GM12878 (cell line): Measurements from ENCODE around the gene TPP2. TPM values are rescaled to one million over a fixed set of nuclear protein-coding genes. Genes with fewer than 3 reads are reported as not detected.

Experiments
- ATF3 ChIP-seq: IDR thresholded peaks from 2 replicates; pipeline ENCODE4 v1.6.1; 2011; ENCODE audit warnings: low read depth, mild to moderate bottlenecking, low read length, moderate library complexity, borderline replicate concordance; ENCODE audit errors: extremely low read depth
- CHD2 ChIP-seq: IDR thresholded peaks from 2 replicates; pipeline ENCODE4 v1.6.1; 2011; ENCODE audit warnings: low read depth, low read length, improper control_type of control experiment, borderline replicate concordance
- CUX1 ChIP-seq: IDR thresholded peaks from 2 replicates; pipeline ENCODE4 v1.6.1; 2012; ENCODE audit warnings: improper control_type of control experiment, low read depth, low read length; ENCODE audit not compliant: insufficient replicate concordance
- EP300 ChIP-seq, 2 experiments: fragments of 150-350 bp in 1 of 2; IDR thresholded peaks; 2 replicates each; pipeline ENCODE4 v1.6.1; 2011 to 2012; ENCODE audit warnings: low read depth in 2 of 2, low read length in 2 of 2, borderline replicate concordance in 1 of 2, improper control_type of control experiment in 1 of 2, inconsistent platforms in 1 of 2; ENCODE audit not compliant: control insufficient read depth in 1 of 2
- HCFC1 ChIP-seq: fragments of 150-350 bp; IDR thresholded peaks from 2 replicates; pipeline ENCODE4 v1.6.1; 2014; ENCODE audit warnings: low read length
- MYB ChIP-seq: fragments of 150-350 bp; IDR thresholded peaks from 2 replicates; pipeline ENCODE4 v1.6.1; 2014; ENCODE audit warnings: mild to moderate bottlenecking, low read depth, low read length, borderline replicate concordance
- NKRF ChIP-seq: fragments of 450-650 bp; conservative IDR thresholded peaks from 2 replicates; pipeline ENCODE4 v1.6.1; 2017; ENCODE audit warnings: mild to moderate bottlenecking, moderate library complexity
- REST ChIP-seq: IDR thresholded peaks from 2 replicates; pipeline ENCODE4 v1.6.1; 2012; ENCODE audit warnings: mild to moderate bottlenecking, low read depth, low read length
- RUNX3 ChIP-seq: IDR thresholded peaks from 2 replicates; pipeline ENCODE4 v1.6.1; 2012; ENCODE audit warnings: low read length, inconsistent platforms
- SIX5 ChIP-seq: IDR thresholded peaks from 2 replicates; pipeline ENCODE4 v1.6.1; 2011; ENCODE audit warnings: mild to moderate bottlenecking, low read depth, low read length, moderate library complexity; ENCODE audit not compliant: severe bottlenecking
- SKIL ChIP-seq: fragments of 450-650 bp; IDR thresholded peaks from 2 replicates; pipeline ENCODE4 v1.6.1; 2017; ENCODE audit warnings: mild to moderate bottlenecking, low read depth, inconsistent platforms; ENCODE audit not compliant: poor library complexity, severe bottlenecking
- SMC3 ChIP-seq: IDR thresholded peaks from 2 replicates; pipeline ENCODE4 v1.6.1; 2011; ENCODE audit warnings: low read length, improper control_type of control experiment, borderline replicate concordance
- STAT3 ChIP-seq: IDR thresholded peaks from 2 replicates; pipeline ENCODE4 v1.6.1; 2011; ENCODE audit warnings: low read depth, low read length, improper control_type of control experiment
- ZNF622 ChIP-seq: fragments of 450-650 bp; IDR thresholded peaks from 2 replicates; pipeline ENCODE4 v1.6.1; 2017; ENCODE audit warnings: mild to moderate bottlenecking, inconsistent platforms
- polyA plus RNA-seq, 11 experiments: library from polyadenylated mRNA; depleted of rRNA in 4 of 11; unstranded in 6 of 11; stranded (reverse) in 5 of 11; fragments of >200 nt; fragmentation: Nextera tagmentation in 4 of 11; fragmentation: Illumina TruSeq in 1 of 11; extraction: Ambion mirVana in 4 of 11; extraction: Trizol in 1 of 11; gene quantifications; 1 replicate in 1 of 11; 2 replicates in 10 of 11; pipeline versions ENCODE4 v1.2.1 to v1.2.3, GENCODE V29; 2011 to 2016; ENCODE audit warnings: inconsistent platforms in 2 of 11, missing spikeins in 2 of 11, low read depth in 1 of 11
- total RNA-seq, 4 experiments: library from RNA; depleted of rRNA in 3 of 4; stranded (reverse); fragments of >200 nt in 3 of 4; fragmentation: Illumina TruSeq in 1 of 4; extraction: Trizol in 1 of 4; gene quantifications; 2 replicates each; pipeline versions ENCODE4 v1.2.1 to v1.2.3, GENCODE V29; 2013 to 2021

Gene TPP2
- total and polyA plus RNA-seq, 10 of the 15 experiments (the other 5 are each of a cell fraction or from before 2014, with no cell fraction given): 18.4 to 82.3 (median 55.4) TPM

GRCh38 chr13:102591988-102592781, 4.6 kb upstream of the TPP2 start (continued):
- TF ChIP-seq CUX1: no peak
- TF ChIP-seq STAT3: no peak
- TF ChIP-seq CHD2: no peak
- no peak for TF ChIP-seq EP300 (IDR thresholded peaks at IDR 0.05; ENCODE audit: borderline replicate concordance in 1 of 2, control insufficient read depth in 1 of 2, low read depth in 2 of 2, low read length in 2 of 2)
- no peak for TF ChIP-seq RUNX3
- no peak for TF ChIP-seq SIX5
- TF ChIP-seq REST: no peak
- TF ChIP-seq ATF3: 0 out of 2 replicates have a peak, but pooled peaks have one; percentile 18
- TF ChIP-seq SMC3: peak; percentile 66
- no peak for TF ChIP-seq HCFC1
- no peak for TF ChIP-seq SKIL
- no peak for TF ChIP-seq MYB
- peak; percentile 65 for TF ChIP-seq NKRF
- TF ChIP-seq ZNF622: no peak
